ENCODE results near the gene DAPK2.

Gene DAPK2

DNA sequence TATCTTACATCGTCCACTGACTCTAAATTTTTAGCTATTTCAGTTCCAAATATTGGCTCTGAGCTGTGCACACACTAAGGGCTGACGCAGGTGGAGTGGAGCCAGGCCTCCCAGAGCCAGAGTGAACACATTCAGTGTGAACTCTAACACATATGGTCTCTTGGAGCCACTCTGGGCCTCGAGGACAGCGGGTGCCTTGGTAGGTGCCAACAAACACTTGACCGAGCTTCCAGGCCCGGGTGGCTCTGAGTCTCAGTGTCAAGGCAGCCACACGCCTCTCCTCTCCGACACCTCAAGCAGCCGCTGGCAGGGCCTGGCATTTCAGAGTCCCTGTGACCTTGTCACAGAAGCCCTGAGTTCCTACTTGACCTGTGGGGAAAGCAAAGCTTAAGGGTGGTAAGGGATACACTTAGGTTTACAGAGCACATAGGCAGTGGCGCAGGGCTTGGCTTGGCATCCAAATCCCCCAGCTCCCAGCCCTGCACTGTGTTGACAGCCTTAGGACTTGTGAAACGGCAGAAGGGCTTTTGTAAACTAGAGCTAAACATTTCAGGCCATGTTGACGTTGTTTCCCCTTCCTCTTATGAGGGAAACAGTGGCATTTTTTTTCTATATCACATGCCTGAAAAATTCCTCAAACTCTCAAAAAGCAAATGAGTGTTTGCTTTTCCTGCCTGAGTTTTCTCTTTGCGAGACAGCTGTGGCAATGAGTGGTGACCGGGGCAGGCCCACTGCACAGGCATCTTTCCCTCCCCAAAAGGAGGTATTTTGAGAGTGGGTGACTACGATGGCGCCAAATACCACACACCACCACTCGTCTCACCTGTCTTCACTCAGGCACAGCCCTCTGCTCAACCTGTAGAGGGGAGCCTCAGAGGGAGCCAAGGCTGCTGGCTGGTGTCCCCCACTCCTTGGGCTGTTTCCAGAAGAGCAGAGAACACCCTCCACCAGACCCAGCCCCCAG lies 60.8 kb downstream of the DAPK2 start:
- TF ChIP-seq TEAD4 (IDR thresholded peaks at IDR 0.05) (no peak), USF1 (IDR thresholded peaks at IDR 0.05) (no peak), FOXM1 (IDR thresholded peaks at IDR 0.05; ENCODE audit: borderline replicate concordance, low read depth) (no peak), EGR1 (IDR thresholded peaks at IDR 0.05) (no peak), TAF1 (IDR thresholded peaks at IDR 0.05; ENCODE audit: low read depth) (no peak), NFIC (IDR thresholded peaks at IDR 0.05) (no peak), ZBTB7A (IDR thresholded peaks at IDR 0.05; ENCODE audit: low read depth) (no peak), CREB1 (IDR thresholded peaks at IDR 0.05; ENCODE audit: low read depth) (no peak), CEBPB (IDR thresholded peaks at IDR 0.05) (no peak), TCF12 (IDR thresholded peaks at IDR 0.05; ENCODE audit: low read depth) (no peak), YY1 (IDR thresholded peaks at IDR 0.05; ENCODE audit: low read depth) (no peak), RAD21 (IDR thresholded peaks at IDR 0.05; ENCODE audit: low read depth) (no peak)
- TF ChIP-seq, protein P1, sequence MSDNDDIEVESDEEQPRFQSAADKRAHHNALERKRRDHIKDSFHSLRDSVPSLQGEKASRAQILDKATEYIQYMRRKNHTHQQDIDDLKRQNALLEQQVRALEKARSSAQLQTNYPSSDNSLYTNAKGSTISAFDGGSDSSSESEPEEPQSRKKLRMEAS (IDR thresholded peaks at IDR 0.05): no peak

- no peak for TF ChIP-seq USF1 (IDR thresholded peaks at IDR 0.05)
- TF ChIP-seq ZBTB7A (IDR thresholded peaks at IDR 0.05; ENCODE audit: low read depth): no peak
- no peak for TF ChIP-seq NFIC (IDR thresholded peaks at IDR 0.05)
- no peak for TF ChIP-seq TAF1 (IDR thresholded peaks at IDR 0.05; ENCODE audit: low read depth)
- no peak for TF ChIP-seq TCF12 (IDR thresholded peaks at IDR 0.05; ENCODE audit: low read depth)
- TF ChIP-seq TEAD4 (IDR thresholded peaks at IDR 0.05): no peak
- TF ChIP-seq CEBPB (IDR thresholded peaks at IDR 0.05): no peak
- TF ChIP-seq FOXM1 (IDR thresholded peaks at IDR 0.05; ENCODE audit: borderline replicate concordance, low read depth): no peak
- TF ChIP-seq CREB1 (IDR thresholded peaks at IDR 0.05; ENCODE audit: low read depth): no peak
- no peak for TF ChIP-seq EP300 (IDR thresholded peaks at IDR 0.05; ENCODE audit: borderline replicate concordance)
Observed at GRCh38 chr15:63984331-63984730, 62.0 kb downstream of the DAPK2 start.

- TF ChIP-seq CREB1 (IDR thresholded peaks at IDR 0.05; ENCODE audit: low read depth) (no peak), USF1 (IDR thresholded peaks at IDR 0.05) (no peak), EP300 (IDR thresholded peaks at IDR 0.05; ENCODE audit: borderline replicate concordance) (no peak), NFIC (IDR thresholded peaks at IDR 0.05) (no peak), TAF1 (IDR thresholded peaks at IDR 0.05; ENCODE audit: low read depth) (no peak), FOXM1 (IDR thresholded peaks at IDR 0.05; ENCODE audit: borderline replicate concordance, low read depth) (no peak), ZBTB7A (IDR thresholded peaks at IDR 0.05; ENCODE audit: low read depth) (no peak), YY1 (IDR thresholded peaks at IDR 0.05; ENCODE audit: low read depth) (no peak), EGR1 (IDR thresholded peaks at IDR 0.05) (no peak), REST (IDR thresholded peaks at IDR 0.05; ENCODE audit: low read depth) (no peak), RAD21 (IDR thresholded peaks at IDR 0.05; ENCODE audit: low read depth) (no peak; the same call in 1 of the 2 replicates), TCF12 (IDR thresholded peaks at IDR 0.05; ENCODE audit: low read depth) (no peak), TEAD4 (IDR thresholded peaks at IDR 0.05) (no peak), CEBPB (IDR thresholded peaks at IDR 0.05) (no peak)
- TF ChIP-seq, protein P1 (IDR thresholded peaks at IDR 0.05): no peak
Observed at GRCh38 chr15:63983061-63983711, 63.1 kb downstream of the DAPK2 start.

DNA sequence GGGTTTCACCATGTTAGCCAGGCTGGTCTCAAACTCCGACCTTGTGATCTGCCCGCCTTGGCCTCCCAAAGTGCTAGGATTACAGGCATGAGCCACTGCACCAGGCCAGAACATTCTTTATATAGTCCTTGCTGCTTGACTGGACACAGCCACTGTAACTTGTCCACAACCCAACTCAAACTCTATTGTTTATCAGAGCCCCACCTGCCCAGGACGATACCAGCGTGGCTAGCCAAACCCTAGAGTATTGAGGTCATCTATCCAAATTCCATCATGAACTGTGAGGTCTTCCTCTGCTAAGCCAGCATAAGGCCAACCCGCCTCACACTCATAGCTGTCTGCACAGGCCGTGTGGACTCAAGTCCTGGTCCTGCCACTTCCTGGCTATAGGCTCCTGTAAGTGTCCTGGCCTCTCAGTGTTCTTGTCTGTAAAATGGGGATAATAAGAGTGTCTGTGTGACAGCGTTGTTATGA lies 63.9 kb downstream of the DAPK2 start:
- TF ChIP-seq REST (IDR thresholded peaks at IDR 0.05; ENCODE audit: low read depth) (no peak), USF1 (IDR thresholded peaks at IDR 0.05) (no peak), YY1 (IDR thresholded peaks at IDR 0.05; ENCODE audit: low read depth) (no peak), CEBPB (IDR thresholded peaks at IDR 0.05) (no peak), RAD21 (IDR thresholded peaks at IDR 0.05; ENCODE audit: low read depth) (no peak), TAF1 (IDR thresholded peaks at IDR 0.05; ENCODE audit: low read depth) (no peak), TEAD4 (IDR thresholded peaks at IDR 0.05) (no peak), EGR1 (IDR thresholded peaks at IDR 0.05) (no peak), EP300 (IDR thresholded peaks at IDR 0.05; ENCODE audit: borderline replicate concordance) (no peak), FOXM1 (IDR thresholded peaks at IDR 0.05; ENCODE audit: borderline replicate concordance, low read depth) (no peak), TCF12 (IDR thresholded peaks at IDR 0.05; ENCODE audit: low read depth) (no peak)
- TF ChIP-seq, protein P1 (IDR thresholded peaks at IDR 0.05): no peak

All from Ishikawa (cell line).